ENCODE results near the gene C10orf67. TPM values are rescaled to one million over a fixed set of nuclear protein-coding genes. Genes with fewer than 3 reads are reported as not detected.

C10orf67 gene
- total and polyA plus RNA-seq, 2 of the 8 experiments (the other 6 are each of a cell fraction or from before 2014, with no cell fraction given): 0.05 to 0.11 TPM

DNA sequence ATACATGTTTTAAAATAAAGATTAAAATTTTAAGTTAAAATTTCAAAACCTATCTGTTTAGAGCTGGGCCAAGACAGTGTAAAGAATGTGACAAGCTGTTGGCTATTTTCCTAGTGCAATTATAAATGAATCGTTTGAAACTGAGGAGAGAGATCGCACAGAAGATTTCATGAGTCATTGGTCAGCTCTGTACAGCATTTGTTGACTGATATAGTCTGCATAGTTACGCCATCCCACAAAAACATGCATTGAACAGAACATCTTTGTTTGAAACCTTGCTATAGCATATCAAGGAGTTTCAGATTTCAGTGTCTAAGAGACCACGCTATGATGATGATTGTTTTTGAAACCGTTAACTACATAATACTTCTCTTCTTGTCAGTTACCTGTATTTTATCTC lies 1.3 kb upstream of the C10orf67 start (continued):
- TF ChIP-seq, protein P1, sequence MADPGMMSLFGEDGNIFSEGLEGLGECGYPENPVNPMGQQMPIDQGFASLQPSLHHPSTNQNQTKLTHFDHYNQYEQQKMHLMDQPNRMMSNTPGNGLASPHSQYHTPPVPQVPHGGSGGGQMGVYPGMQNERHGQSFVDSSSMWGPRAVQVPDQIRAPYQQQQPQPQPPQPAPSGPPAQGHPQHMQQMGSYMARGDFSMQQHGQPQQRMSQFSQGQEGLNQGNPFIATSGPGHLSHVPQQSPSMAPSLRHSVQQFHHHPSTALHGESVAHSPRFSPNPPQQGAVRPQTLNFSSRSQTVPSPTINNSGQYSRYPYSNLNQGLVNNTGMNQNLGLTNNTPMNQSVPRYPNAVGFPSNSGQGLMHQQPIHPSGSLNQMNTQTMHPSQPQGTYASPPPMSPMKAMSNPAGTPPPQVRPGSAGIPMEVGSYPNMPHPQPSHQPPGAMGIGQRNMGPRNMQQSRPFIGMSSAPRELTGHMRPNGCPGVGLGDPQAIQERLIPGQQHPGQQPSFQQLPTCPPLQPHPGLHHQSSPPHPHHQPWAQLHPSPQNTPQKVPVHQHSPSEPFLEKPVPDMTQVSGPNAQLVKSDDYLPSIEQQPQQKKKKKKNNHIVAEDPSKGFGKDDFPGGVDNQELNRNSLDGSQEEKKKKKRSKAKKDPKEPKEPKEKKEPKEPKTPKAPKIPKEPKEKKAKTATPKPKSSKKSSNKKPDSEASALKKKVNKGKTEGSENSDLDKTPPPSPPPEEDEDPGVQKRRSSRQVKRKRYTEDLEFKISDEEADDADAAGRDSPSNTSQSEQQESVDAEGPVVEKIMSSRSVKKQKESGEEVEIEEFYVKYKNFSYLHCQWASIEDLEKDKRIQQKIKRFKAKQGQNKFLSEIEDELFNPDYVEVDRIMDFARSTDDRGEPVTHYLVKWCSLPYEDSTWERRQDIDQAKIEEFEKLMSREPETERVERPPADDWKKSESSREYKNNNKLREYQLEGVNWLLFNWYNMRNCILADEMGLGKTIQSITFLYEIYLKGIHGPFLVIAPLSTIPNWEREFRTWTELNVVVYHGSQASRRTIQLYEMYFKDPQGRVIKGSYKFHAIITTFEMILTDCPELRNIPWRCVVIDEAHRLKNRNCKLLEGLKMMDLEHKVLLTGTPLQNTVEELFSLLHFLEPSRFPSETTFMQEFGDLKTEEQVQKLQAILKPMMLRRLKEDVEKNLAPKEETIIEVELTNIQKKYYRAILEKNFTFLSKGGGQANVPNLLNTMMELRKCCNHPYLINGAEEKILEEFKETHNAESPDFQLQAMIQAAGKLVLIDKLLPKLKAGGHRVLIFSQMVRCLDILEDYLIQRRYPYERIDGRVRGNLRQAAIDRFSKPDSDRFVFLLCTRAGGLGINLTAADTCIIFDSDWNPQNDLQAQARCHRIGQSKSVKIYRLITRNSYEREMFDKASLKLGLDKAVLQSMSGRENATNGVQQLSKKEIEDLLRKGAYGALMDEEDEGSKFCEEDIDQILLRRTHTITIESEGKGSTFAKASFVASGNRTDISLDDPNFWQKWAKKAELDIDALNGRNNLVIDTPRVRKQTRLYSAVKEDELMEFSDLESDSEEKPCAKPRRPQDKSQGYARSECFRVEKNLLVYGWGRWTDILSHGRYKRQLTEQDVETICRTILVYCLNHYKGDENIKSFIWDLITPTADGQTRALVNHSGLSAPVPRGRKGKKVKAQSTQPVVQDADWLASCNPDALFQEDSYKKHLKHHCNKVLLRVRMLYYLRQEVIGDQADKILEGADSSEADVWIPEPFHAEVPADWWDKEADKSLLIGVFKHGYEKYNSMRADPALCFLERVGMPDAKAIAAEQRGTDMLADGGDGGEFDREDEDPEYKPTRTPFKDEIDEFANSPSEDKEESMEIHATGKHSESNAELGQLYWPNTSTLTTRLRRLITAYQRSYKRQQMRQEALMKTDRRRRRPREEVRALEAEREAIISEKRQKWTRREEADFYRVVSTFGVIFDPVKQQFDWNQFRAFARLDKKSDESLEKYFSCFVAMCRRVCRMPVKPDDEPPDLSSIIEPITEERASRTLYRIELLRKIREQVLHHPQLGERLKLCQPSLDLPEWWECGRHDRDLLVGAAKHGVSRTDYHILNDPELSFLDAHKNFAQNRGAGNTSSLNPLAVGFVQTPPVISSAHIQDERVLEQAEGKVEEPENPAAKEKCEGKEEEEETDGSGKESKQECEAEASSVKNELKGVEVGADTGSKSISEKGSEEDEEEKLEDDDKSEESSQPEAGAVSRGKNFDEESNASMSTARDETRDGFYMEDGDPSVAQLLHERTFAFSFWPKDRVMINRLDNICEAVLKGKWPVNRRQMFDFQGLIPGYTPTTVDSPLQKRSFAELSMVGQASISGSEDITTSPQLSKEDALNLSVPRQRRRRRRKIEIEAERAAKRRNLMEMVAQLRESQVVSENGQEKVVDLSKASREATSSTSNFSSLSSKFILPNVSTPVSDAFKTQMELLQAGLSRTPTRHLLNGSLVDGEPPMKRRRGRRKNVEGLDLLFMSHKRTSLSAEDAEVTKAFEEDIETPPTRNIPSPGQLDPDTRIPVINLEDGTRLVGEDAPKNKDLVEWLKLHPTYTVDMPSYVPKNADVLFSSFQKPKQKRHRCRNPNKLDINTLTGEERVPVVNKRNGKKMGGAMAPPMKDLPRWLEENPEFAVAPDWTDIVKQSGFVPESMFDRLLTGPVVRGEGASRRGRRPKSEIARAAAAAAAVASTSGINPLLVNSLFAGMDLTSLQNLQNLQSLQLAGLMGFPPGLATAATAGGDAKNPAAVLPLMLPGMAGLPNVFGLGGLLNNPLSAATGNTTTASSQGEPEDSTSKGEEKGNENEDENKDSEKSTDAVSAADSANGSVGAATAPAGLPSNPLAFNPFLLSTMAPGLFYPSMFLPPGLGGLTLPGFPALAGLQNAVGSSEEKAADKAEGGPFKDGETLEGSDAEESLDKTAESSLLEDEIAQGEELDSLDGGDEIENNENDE (IDR thresholded peaks at IDR 0.05; ENCODE audit: insufficient replicate concordance, low read length): no peak
- TF ChIP-seq CTBP2 (IDR thresholded peaks at IDR 0.05; ENCODE audit: borderline replicate concordance, insufficient read depth, insufficient read length, low read length): no peak
- TF ChIP-seq FOSL1 (IDR thresholded peaks at IDR 0.05; ENCODE audit: insufficient read depth, low read depth, low read length): no peak
- TF ChIP-seq, protein P2, sequence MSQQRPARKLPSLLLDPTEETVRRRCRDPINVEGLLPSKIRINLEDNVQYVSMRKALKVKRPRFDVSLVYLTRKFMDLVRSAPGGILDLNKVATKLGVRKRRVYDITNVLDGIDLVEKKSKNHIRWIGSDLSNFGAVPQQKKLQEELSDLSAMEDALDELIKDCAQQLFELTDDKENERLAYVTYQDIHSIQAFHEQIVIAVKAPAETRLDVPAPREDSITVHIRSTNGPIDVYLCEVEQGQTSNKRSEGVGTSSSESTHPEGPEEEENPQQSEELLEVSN (IDR thresholded peaks at IDR 0.05): no peak
- TF ChIP-seq CREB1 (IDR thresholded peaks at IDR 0.05): no peak
- no peak for TF ChIP-seq TCF12 (IDR thresholded peaks at IDR 0.05; ENCODE audit: low read depth, low read length)
- TF ChIP-seq CBX5 (IDR thresholded peaks at IDR 0.05; ENCODE audit: low read depth, low read length): no peak
- no peak for TF ChIP-seq SP4 (IDR thresholded peaks at IDR 0.05; ENCODE audit: low read length)
- TF ChIP-seq JUN (IDR thresholded peaks at IDR 0.05; ENCODE audit: low read depth, low read length): no peak
- no peak for TF ChIP-seq ZNF274 (IDR thresholded peaks at IDR 0.05; ENCODE audit: borderline replicate concordance, extremely low read depth, low read length)
- no peak for TF ChIP-seq ASH2L (IDR thresholded peaks at IDR 0.05; ENCODE audit: low read length)
- TF ChIP-seq YY1 (IDR thresholded peaks at IDR 0.05; ENCODE audit: low read depth, low read length): no peak

Measured in H1 (cell line).